WERI-Rb-1 (cell line): Measurements from ENCODE around the gene CFAP52.
"Not testable (repeated sequence)": the region's sequence is repeated elsewhere in the genome, so short reads cannot be mapped to it uniquely, and the experiment has no call there.

ENCODE experiments used
- DNase-seq: peaks from one replicate; pipeline ENCODE4 v3.0.0-alpha.2; 2020
- H3K27ac ChIP-seq: fragments of 250-450 bp; sonication (Bioruptor Pico); 2 replicates; pipeline ENCODE4 v1.5.1; 2020; ENCODE audit warnings: mild to moderate bottlenecking, moderate library complexity
- H3K27me3 ChIP-seq: fragments of 250-450 bp; sonication (Bioruptor Pico); 2 replicates; pipeline ENCODE4 v1.5.1; 2021; ENCODE audit warnings: mild to moderate bottlenecking, low read depth, moderate library complexity; ENCODE audit not compliant: insufficient read depth, severe bottlenecking
- H3K36me3 ChIP-seq: fragments of 250-450 bp; sonication (Bioruptor Pico); 2 replicates; pipeline ENCODE4 v1.5.1; 2020; ENCODE audit warnings: mild to moderate bottlenecking, moderate library complexity
- H3K4me3 ChIP-seq: 2 replicates; pipeline ENCODE4 v1.5.1; 2011; ENCODE audit warnings: low read depth, mild to moderate bottlenecking, control low read depth, low read length
- H3K9me3 ChIP-seq: fragments of 250-450 bp; sonication (Bioruptor Pico); 2 replicates; pipeline ENCODE4 v1.5.1; 2021; ENCODE audit warnings: mild to moderate bottlenecking, moderate library complexity; ENCODE audit not compliant: severe bottlenecking
- CTCF ChIP-seq: IDR thresholded peaks from 2 replicates; pipeline ENCODE4 v1.5.1; 2011; ENCODE audit warnings: low read depth, mild to moderate bottlenecking, control low read depth, inconsistent platforms, low read length

The CFAP52 gene

GRCh38 chr17:9658593-9659211, 82.3 kb downstream of the CFAP52 start:
- DNase-seq: no peak

GRCh38 chr17:9661027-9661426, 84.6 kb downstream of the CFAP52 start:
- TF ChIP-seq CTCF: no peak
- DNase-seq: no peak
- Histone ChIP-seq H3K9me3 (no peaks in the 10 kb centered on the region), H3K36me3 (no peaks in the 10 kb centered on the region), H3K27ac (no peak overlapping the region), H3K4me3 (no peak overlapping the region), H3K27me3 (no peaks in the 10 kb centered on the region)

More at GRCh38 chr17:9658593-9659211, 82.3 kb downstream of the CFAP52 start:
- no peaks in the 10 kb centered on the region for H3K27me3 ChIP-seq
- no peak overlapping the region for H3K27ac ChIP-seq
- no peaks in the 10 kb centered on the region for H3K9me3 ChIP-seq
- no peaks in the 10 kb centered on the region for H3K36me3 ChIP-seq
- no peak overlapping the region for H3K4me3 ChIP-seq
- TF ChIP-seq CTCF: no peak

- not testable (repeated sequence) for DNase-seq, H3K9me3 ChIP-seq, H3K27me3 ChIP-seq, H3K27ac ChIP-seq, H3K36me3 ChIP-seq, H3K4me3 ChIP-seq
Observed at GRCh38 chr17:9663511-9663910, 87.1 kb downstream of the CFAP52 start.

- H3K27me3 ChIP-seq: no peaks in the 10 kb centered on the region
- H3K27ac ChIP-seq: no peak overlapping the region
- no peak for TF ChIP-seq CTCF
- no peaks in the 10 kb centered on the region for H3K9me3 ChIP-seq
- H3K36me3 ChIP-seq: no peaks in the 10 kb centered on the region
- H3K4me3 ChIP-seq: no peak overlapping the region
- no peak for DNase-seq
Observed at GRCh38 chr17:9666461-9667050, 90.1 kb downstream of the CFAP52 start.

- H3K4me3 ChIP-seq: no peak overlapping the region
- no peaks in the 10 kb centered on the region for H3K27me3 ChIP-seq
- no peaks in the 10 kb centered on the region for H3K9me3 ChIP-seq
- no peaks in the 10 kb centered on the region for H3K36me3 ChIP-seq
- TF ChIP-seq CTCF: no peak
- DNase-seq: no peak
- H3K27ac ChIP-seq: no peak overlapping the region
Observed at GRCh38 chr17:9668517-9668916, 92.1 kb downstream of the CFAP52 start.

- no peaks in the 10 kb centered on the region for H3K9me3 ChIP-seq
- H3K36me3 ChIP-seq: no peaks in the 10 kb centered on the region
- no peaks in the 10 kb centered on the region for H3K27me3 ChIP-seq
- DNase-seq: no peak
- H3K4me3 ChIP-seq: no peak overlapping the region
- TF ChIP-seq CTCF: no peak
- no peak overlapping the region for H3K27ac ChIP-seq
Observed at GRCh38 chr17:9669551-9670008, 93.1 kb downstream of the CFAP52 start.
